Psoas muscle (tissue), 8 donors: Measurements from ENCODE around the gene SCYL2. TPM values are rescaled to one million over a fixed set of nuclear protein-coding genes. Genes with fewer than 3 reads are reported as not detected.

ENCODE experiments used
- ATAC-seq, 4 donors: fragments of 200-7000 bp; cut with Tn5 transposase; one replicate each; pipeline ENCODE4 v1.9.1; 2020; ENCODE audit warnings: moderate library complexity in 3 of 4, mild to moderate bottlenecking in 2 of 4
- DNase-seq, 2 donors: peaks; one replicate each; pipeline ENCODE4 v3.0.0-alpha.2; 2020
- H3K27ac ChIP-seq: fragments of 200-600 bp; one replicate; pipeline ENCODE4 v1.8.0; 2022
- H3K27me3 ChIP-seq, 3 donors: fragments of 200-600 bp in 1 of 3; one replicate each; pipeline versions ENCODE4 v1.6.1 to v1.8.0; 2013 to 2022; ENCODE audit warnings: low read length in 2 of 3, mild to moderate bottlenecking in 2 of 3, moderate library complexity in 1 of 3; ENCODE audit not compliant: insufficient read depth in 3 of 3
- H3K36me3 ChIP-seq, 2 donors: fragments of 200-600 bp in 1 of 2; one replicate each; pipeline versions ENCODE4 v1.6.1 to v1.8.0; 2013 to 2022; ENCODE audit warnings: low read depth in 1 of 2, mild to moderate bottlenecking in 1 of 2, moderate library complexity in 1 of 2; ENCODE audit not compliant: insufficient read depth in 1 of 2
- H3K4me1 ChIP-seq: fragments of 200-600 bp; one replicate; pipeline ENCODE4 v1.8.0; 2022
- H3K4me3 ChIP-seq: fragments of 200-600 bp; one replicate; pipeline ENCODE4 v1.8.0; 2022; ENCODE audit warnings: mild to moderate bottlenecking
- H3K9me3 ChIP-seq: fragments of 200-600 bp; one replicate; pipeline ENCODE4 v1.8.0; 2022
- CTCF ChIP-seq: fragments of 200-600 bp; IDR thresholded peaks from one replicate; pipeline ENCODE4 v1.8.0; 2022; ENCODE audit warnings: antibody characterized with exemption
- WGBS, 3 donors: extraction: QIAGEN DNeasy Blood & Tissue Kit; methylation state at CpG; one replicate each; pipeline versions ENCODE4 v1.1.6 to v1.1.7; 2013; 5-methylcytosine and 5-hydroxymethylcytosine counted together
- intact Hi-C, 2 donors: fragments of 100-400 bp; cut with DNase I; formaldehyde crosslinking; loops; one replicate each; pipeline versions ENCODE4 v1.11.0 to v1.14.2; 2022
- polyA plus RNA-seq, 3 donors: library from polyadenylated mRNA; stranded (reverse); fragments of 200-250 nt; gene quantifications; one replicate each; pipeline ENCODE4 v1.2.3, GENCODE V29; 2013
- total RNA-seq, 4 donors: library from RNA; stranded (reverse); fragmentation: NEBNext Ultra II Directional in 2 of 4; extraction: Animal tissue kit (Norgen Biotek cat#: 25700) in 2 of 4; gene quantifications; one replicate each; pipeline versions ENCODE4 v1.2.1 to v1.2.4, GENCODE V29; 2021 to 2023
- donor health status: healthy with polysubstance abuse.
- donor health status: DM: no; HTN: no; CAD: no; lungs with moderate emphysema.
- donor health status: Bipolar disorder and iron deficiency.
- donor health status: healthy.
- donor health status: DM: yes; HTN: yes; CAD: no.
- donor health status: DM: no; HTN: no; CAD: no.
- donor health status: DM: no; HTN: no; CAD: no.
- donor health status: DM: yes; HTN: yes; CAD: no.

Gene SCYL2
- total and polyA plus RNA-seq, 7 donors, result 9.7 to 29.0 (median 23.3) TPM

GRCh38 chr12:100388382-100388781 is 121.4 kb downstream of the SCYL2 start:
- WGBS, 3 donors, result 84 to 90% (median 84%) methylated on average over 5 of the region's 5 CpGs
- Histone ChIP-seq H3K27me3 (no peaks in the 10 kb centered on the region), H3K4me3 (no peak overlapping the region), H3K36me3 (no peaks in the 10 kb centered on the region), H3K4me1 (no peaks in the 10 kb centered on the region), H3K27ac (no peak overlapping the region), H3K9me3 (no peaks in the 10 kb centered on the region)
- intact Hi-C loops, result no loop called here
- no peak for TF ChIP-seq CTCF
- DNase-seq (no peak), ATAC-seq (no peak)

Other genes starting within 250 kb of the SCYL2 start
- 10 to 100 TPM; 21.0 to 34.6 (median 26.9) TPM for gene BLTP3B, start 124.3 kb upstream of the SCYL2 start, total RNA-seq
- 10 to 100 TPM in 2 of 3 donors, 1 to 10 TPM in 1; 9.3 to 36.8 (median 13.9) TPM for gene BLTP3B, start 124.3 kb upstream of the SCYL2 start, polyA plus RNA-seq
- gene ACTR6, start 66.4 kb upstream of the SCYL2 start, total RNA-seq, result 10 to 100 TPM; 12.1 to 19.6 (median 17.6) TPM
- gene ACTR6, start 66.4 kb upstream of the SCYL2 start, polyA plus RNA-seq, result 10 to 100 TPM; 11.5 to 31.7 (median 12.8) TPM
- gene DEPDC4, start 98 bp upstream of the SCYL2 start, total RNA-seq, result 1 to 10 TPM in 1 of 4 donors, under 1 TPM in 2, not detected in 1; 0.32 to 1.4 (median 0.47) TPM
- gene DEPDC4, start 98 bp upstream of the SCYL2 start, polyA plus RNA-seq, result under 1 TPM in 2 of 3 donors, not detected in 1; 0.14 to 0.65 TPM
- not detected for gene SLC17A8, start 89.9 kb downstream of the SCYL2 start, total RNA-seq
- under 1 TPM in 1 of 3 donors, not detected in 2; 0.08 TPM for gene SLC17A8, start 89.9 kb downstream of the SCYL2 start, polyA plus RNA-seq
- gene NR1H4, start 206.7 kb downstream of the SCYL2 start, total RNA-seq, result under 1 TPM in 1 of 4 donors, not detected in 3; 0.18 TPM
- gene NR1H4, start 206.7 kb downstream of the SCYL2 start, polyA plus RNA-seq, result not detected